SHP77 treated with DMSO at 0.1 percent for 48 hours (cell line): ENCODE data around the gene NEMP1.
"Not testable (repeated sequence)": the region's sequence is repeated elsewhere in the genome, so short reads cannot be mapped to it uniquely, and the experiment has no call there.

Experiments
- DNase-seq: peaks from one replicate; lab custom pipeline; 2025; lab: John Stamatoyannopoulos, UW

NEMP1 gene

GRCh38 chr12:57078519-57079404 is at the start of gene NEMP1:
TSS of gene NEMP1 (minus strand) at chr12:57078791. CDS start at chr12:57078745, 46 bp downstream.
- peak; percentile 99 for DNase-seq

- no peak for DNase-seq
Observed at GRCh38 chr12:57127726-57128518, 49.3 kb upstream of the NEMP1 start, which contains the start of gene LRP1. TSS of gene LRP1 (plus strand) at chr12:57128483. CDS start at chr12:57128965, 482 bp downstream.

GRCh38 chr12:57127101-57127725 is 48.6 kb upstream of the NEMP1 start:
- DNase-seq: no peak

- no peak for DNase-seq
Observed at GRCh38 chr12:57126561-57126960, 48.0 kb upstream of the NEMP1 start.

- DNase-seq: no peak
Observed at GRCh38 chr12:57126061-57126460, 47.5 kb upstream of the NEMP1 start.

GRCh38 chr12:57124261-57124877 is 45.8 kb upstream of the NEMP1 start:
- DNase-seq: peak; percentile 17

GRCh38 chr12:57123813-57124212 is 45.2 kb upstream of the NEMP1 start:
- DNase-seq: no peak

- not testable (repeated sequence) for DNase-seq
Observed at GRCh38 chr12:57120718-57121117, 42.1 kb upstream of the NEMP1 start.

GRCh38 chr12:57119294-57120085 is 40.9 kb upstream of the NEMP1 start:
- no peak for DNase-seq

GRCh38 chr12:57118711-57119271 is 40.2 kb upstream of the NEMP1 start:
- no peak for DNase-seq

- DNase-seq: no peak
Observed at GRCh38 chr12:57116580-57117281, 38.1 kb upstream of the NEMP1 start.

- DNase-seq: peak; percentile 33
Observed at GRCh38 chr12:57112492-57113294, 34.1 kb upstream of the NEMP1 start.

GRCh38 chr12:57111031-57111734 is 32.6 kb upstream of the NEMP1 start, which contains the start of gene STAT6:
TSS of gene STAT6 (minus strand) at chr12:57111362. CDS start at chr12:57108278, 3,084 bp downstream.
- no peak for DNase-seq

GRCh38 chr12:57110104-57111030 is 31.8 kb upstream of the NEMP1 start:
- DNase-seq: no peak

GRCh38 chr12:57109207-57110103 is 30.9 kb upstream of the NEMP1 start:
- no peak for DNase-seq

- no peak for DNase-seq
Observed at GRCh38 chr12:57107456-57108155, 29.0 kb upstream of the NEMP1 start.
